NCI-H2081 treated with DMSO at 0.1 percent for 48 hours (cell line): ENCODE measurements around the gene ZAP70.

Source experiments
- DNase-seq: peaks from one replicate; lab custom pipeline; 2025; lab: John Stamatoyannopoulos, UW

ZAP70 gene

GRCh38 chr2:97734061-97735051 lies 21.0 kb downstream of the ZAP70 start:
- DNase-seq, result no peak

- no peak for DNase-seq
These were observed 21.8 kb downstream of the ZAP70 start for GRCh38 chr2:97735161-97735561.

- no peak for DNase-seq
These were observed 22.8 kb downstream of the ZAP70 start for GRCh38 chr2:97736185-97736584.

- DNase-seq, result no peak
These were observed 23.4 kb downstream of the ZAP70 start for GRCh38 chr2:97736608-97737330.

- no peak for DNase-seq
These were observed 24.2 kb downstream of the ZAP70 start for GRCh38 chr2:97737421-97738178.

GRCh38 chr2:97738179-97739019 lies 25.0 kb downstream of the ZAP70 start:
- no peak for DNase-seq

- DNase-seq, result no peak
These were observed 25.9 kb downstream of the ZAP70 start for GRCh38 chr2:97739020-97739892.

DNA sequence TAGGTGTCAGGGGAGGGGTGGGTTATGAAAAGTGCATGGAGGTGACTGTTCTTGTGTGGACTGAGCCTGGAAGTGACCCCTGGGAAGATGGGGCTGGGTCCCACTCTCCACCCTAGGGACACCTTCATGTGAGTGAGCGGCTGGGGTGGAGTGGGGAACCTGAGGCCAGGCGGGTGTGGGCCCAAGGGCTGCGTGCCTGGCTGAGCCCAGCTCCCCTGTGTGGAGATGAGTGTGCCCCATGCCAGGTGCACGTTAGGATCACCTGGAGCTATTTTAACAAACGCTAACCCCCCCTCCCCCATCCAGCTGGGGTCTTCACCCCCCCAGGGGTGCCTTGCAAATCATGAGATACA lies 26.5 kb downstream of the ZAP70 start:
- no peak for DNase-seq

- DNase-seq, result no peak
These were observed 27.3 kb downstream of the ZAP70 start for GRCh38 chr2:97740590-97741182.

DNA sequence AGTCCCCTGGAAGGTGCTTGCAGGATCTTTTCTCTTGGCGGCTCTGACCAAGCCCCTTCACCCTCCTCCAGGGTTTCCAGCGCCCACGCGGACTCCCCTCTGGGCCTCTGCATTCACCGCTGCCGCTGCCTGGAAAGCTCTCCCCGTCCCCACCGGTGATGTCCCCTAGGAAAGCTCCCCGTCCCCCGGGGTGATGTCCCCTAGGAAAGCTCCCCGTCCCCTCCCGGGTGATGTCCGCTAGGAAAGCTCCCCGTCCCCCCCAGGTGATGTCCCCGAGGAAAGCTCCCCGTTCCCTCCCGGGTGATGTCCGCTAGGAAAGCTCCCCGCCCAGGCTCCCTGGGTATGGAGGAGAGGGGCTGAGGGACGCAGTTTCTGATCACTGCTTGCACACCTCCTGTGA lies 27.9 kb downstream of the ZAP70 start:
- DNase-seq, result no peak

- no peak for DNase-seq
These were observed 28.3 kb downstream of the ZAP70 start for GRCh38 chr2:97741686-97742085.

DNA sequence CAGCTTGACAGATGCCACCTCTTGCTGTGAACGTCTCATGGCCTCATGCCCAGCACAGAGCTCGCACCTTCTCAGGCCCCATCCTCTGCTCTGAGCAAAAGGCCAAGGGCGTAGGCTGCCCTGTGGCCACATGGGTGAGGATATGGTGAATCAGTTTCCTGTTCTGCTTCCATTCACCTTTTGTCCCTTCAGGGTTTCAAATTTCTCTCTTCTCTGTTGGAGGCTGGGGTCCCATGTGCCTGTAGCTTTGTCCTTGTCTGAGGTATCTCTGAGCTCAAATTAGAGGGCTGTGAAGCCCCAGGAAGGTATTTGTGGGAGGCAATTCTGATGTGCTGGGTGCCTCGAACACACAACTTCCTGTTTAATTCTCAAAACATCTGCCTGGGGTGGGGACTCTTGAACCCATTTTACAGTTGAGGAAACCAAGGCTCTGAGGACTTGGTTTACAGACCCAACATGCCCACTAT lies 29.0 kb downstream of the ZAP70 start:
- DNase-seq, result no peak

GRCh38 chr2:97743913-97744312 lies 30.5 kb downstream of the ZAP70 start:
- DNase-seq, result no peak

DNA sequence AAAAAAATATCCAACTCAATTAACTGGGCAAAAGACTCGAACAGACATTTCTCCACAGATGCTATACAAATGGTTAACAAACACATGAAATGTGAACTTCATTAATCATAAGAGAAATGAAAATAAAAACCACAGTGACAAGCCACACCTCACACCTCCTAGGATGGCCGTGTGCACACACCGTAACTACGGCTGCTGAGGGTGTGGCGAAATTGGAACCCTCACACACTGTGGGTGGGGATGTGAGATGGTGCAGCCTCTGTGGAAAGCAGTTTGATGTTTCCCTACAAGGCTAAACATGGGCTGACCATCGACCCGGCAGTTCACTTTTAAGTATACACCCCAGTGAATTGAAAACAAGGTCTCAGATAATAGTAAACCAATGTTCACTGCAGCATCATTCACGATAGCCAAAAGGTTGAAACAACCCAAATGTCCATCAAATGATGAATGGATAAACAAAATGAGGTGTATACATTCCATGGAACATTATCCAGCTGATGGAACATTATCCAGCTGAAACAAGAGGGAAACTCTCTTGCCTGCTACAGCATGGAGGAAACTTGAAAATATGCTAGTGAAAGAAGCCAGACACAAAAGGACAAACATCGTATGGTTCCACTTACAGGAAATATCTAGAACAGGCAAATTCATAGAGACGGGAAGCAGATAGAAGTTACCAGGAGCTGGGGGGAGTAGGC lies 32.2 kb downstream of the ZAP70 start:
- no peak for DNase-seq

- DNase-seq, result no peak
These were observed 33.9 kb downstream of the ZAP70 start for GRCh38 chr2:97747285-97747684.

GRCh38 chr2:97747716-97748115 lies 34.3 kb downstream of the ZAP70 start:
- DNase-seq, result no peak

DNA sequence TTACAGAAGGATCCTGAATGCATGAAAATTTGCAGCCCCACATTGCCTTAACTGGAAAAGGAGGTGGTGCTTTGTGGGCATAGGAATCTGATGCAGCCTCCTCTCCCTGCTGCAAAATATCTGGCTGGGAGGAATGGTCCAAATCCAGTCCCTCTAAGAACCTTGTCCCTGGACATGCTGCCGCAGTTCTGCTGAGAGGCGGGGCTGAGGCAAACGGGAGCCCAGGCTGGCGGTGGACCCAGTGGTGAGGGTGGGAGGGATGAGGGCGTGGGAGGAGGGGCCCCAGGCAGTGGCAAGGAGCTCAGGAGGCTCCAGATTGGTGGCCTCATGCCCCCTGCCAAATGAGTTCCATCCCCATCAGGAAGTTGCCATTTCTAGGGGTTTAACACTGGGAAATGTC lies 36.2 kb downstream of the ZAP70 start:
- DNase-seq, result no peak

- no peak for DNase-seq
These were observed 36.6 kb downstream of the ZAP70 start for GRCh38 chr2:97750017-97750416.

- no peak for DNase-seq
These were observed 38.4 kb downstream of the ZAP70 start for GRCh38 chr2:97751752-97752151.
